HG02759 (cell line): ENCODE measurements around the gene CCN6.
A peak's percentile ranks its signal among the peaks of the same experiment; 100 is the strongest.
"Not testable (repeated sequence)": the region's sequence is repeated elsewhere in the genome, so short reads cannot be mapped to it uniquely, and the experiment has no call there.

ENCODE experiments used
- ATAC-seq: cut with Tn5 transposase; IDR thresholded peaks from one replicate; pipeline ENCODE4 v1.9.1; 2021; ENCODE audit warnings: mild to moderate bottlenecking, moderate library complexity; ENCODE audit not compliant: unreplicated experiment

CCN6 gene

GRCh38 chr6:112029045-112029822 is 24.7 kb upstream of the CCN6 start:
- peak; percentile 70 for ATAC-seq

- ATAC-seq, result no peak
These were observed 23.5 kb upstream of the CCN6 start for GRCh38 chr6:112030206-112030960.

GRCh38 chr6:112030961-112031660 is 22.8 kb upstream of the CCN6 start:
- ATAC-seq, result no peak

GRCh38 chr6:112031960-112032359 is 21.9 kb upstream of the CCN6 start:
- ATAC-seq, result no peak

- ATAC-seq, result no peak
These were observed 21.2 kb upstream of the CCN6 start for GRCh38 chr6:112032728-112033127.

GRCh38 chr6:112033791-112034615 is 19.9 kb upstream of the CCN6 start:
- no peak for ATAC-seq

- ATAC-seq, result no peak
These were observed 19.3 kb upstream of the CCN6 start for GRCh38 chr6:112034616-112034995.

- ATAC-seq, result no peak
These were observed 17.7 kb upstream of the CCN6 start for GRCh38 chr6:112036088-112036637.

- ATAC-seq, result no peak
These were observed 16.1 kb upstream of the CCN6 start for GRCh38 chr6:112037783-112038216.

- ATAC-seq, result no peak
These were observed 15.6 kb upstream of the CCN6 start for GRCh38 chr6:112038268-112038667.

GRCh38 chr6:112038756-112039430 is 15.0 kb upstream of the CCN6 start:
- no peak for ATAC-seq

- ATAC-seq, result no peak
These were observed 14.5 kb upstream of the CCN6 start for GRCh38 chr6:112039431-112039770.

GRCh38 chr6:112040956-112041355 is 12.9 kb upstream of the CCN6 start:
- no peak for ATAC-seq

- ATAC-seq, result no peak
These were observed 12.4 kb upstream of the CCN6 start for GRCh38 chr6:112041535-112041934.

- peak; percentile 92 for ATAC-seq
These were observed 10.6 kb upstream of the CCN6 start for GRCh38 chr6:112043032-112044007.

- no peak for ATAC-seq
These were observed 9.7 kb upstream of the CCN6 start for GRCh38 chr6:112044196-112044595.

- no peak for ATAC-seq
These were observed 9.0 kb upstream of the CCN6 start for GRCh38 chr6:112044856-112045255.

- ATAC-seq, result not testable (repeated sequence)
These were observed 6.4 kb upstream of the CCN6 start for GRCh38 chr6:112047523-112047922.
